Skin epidermis (tissue), 12 donors: ENCODE measurements around the gene TRAM2.
"Not testable (repeated sequence)": the region's sequence is repeated elsewhere in the genome, so short reads cannot be mapped to it uniquely, and the experiment has no call there.

Source experiments
- H3K27ac ChIP-seq, 21 experiments: fragments of 200-600 bp; sonication (generic) in 11 of 21; one replicate each; pipeline ENCODE4 v1.5.0; 2020; ENCODE audit warnings: mild to moderate bottlenecking in 3 of 21, inconsistent platforms in 2 of 21, moderate library complexity in 2 of 21
- H3K4me3 ChIP-seq, 7 experiments: fragments of 200-600 bp; sonication (generic) in 2 of 7; one replicate each; pipeline ENCODE4 v1.5.0; 2020; ENCODE audit warnings: inconsistent platforms in 2 of 7, mild to moderate bottlenecking in 2 of 7, moderate library complexity in 1 of 7

The TRAM2 gene

DNA sequence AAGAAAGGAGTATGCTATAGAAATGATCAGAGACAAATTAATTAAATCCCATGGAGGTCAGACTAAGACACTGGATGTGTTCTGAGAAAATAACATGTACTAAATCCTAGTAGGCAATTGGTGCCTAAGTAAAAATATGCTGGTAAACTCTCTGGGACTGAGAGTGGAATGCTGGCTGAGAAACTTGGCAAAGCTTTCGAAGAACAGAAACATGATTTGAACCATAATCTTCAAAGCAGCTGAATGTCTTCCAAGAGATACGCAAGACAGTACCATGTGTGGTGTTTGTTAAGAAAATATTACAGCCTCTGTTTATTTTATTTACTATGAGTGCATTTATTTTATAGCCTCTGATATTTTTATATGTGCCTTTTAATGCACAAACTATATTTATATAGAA lies 101.6 kb downstream of the TRAM2 start:
- Histone ChIP-seq H3K27ac (no peak overlapping the region), H3K4me3 (no peak overlapping the region)

DNA sequence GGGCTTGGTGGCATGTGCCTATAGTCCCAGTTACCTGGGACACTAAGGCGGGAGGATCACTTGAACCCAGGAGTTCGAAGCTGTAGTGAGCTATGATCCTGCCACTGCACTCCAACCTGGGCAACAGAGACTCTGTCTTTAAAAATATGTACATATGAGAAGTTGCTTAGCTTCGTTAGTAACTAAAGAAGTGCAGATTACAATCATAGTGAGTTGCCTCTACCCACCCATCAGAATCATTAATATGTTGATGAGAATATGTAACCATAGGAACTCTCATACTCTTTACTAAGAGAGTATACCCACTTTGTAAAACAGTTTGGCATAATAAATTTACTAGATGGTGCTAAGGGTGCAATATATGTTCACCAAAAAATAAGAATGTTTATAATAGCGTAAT lies 102.7 kb downstream of the TRAM2 start:
- H3K27ac ChIP-seq, result no peak overlapping the region
- H3K4me3 ChIP-seq, result no peak overlapping the region

- not testable (repeated sequence) for H3K4me3 ChIP-seq, H3K27ac ChIP-seq
These were observed 115.7 kb downstream of the TRAM2 start for GRCh38 chr6:52461194-52461593.

- Histone ChIP-seq H3K27ac (no peak overlapping the region), H3K4me3 (no peak overlapping the region)
These were observed 119.8 kb downstream of the TRAM2 start for GRCh38 chr6:52457096-52457495.

DNA sequence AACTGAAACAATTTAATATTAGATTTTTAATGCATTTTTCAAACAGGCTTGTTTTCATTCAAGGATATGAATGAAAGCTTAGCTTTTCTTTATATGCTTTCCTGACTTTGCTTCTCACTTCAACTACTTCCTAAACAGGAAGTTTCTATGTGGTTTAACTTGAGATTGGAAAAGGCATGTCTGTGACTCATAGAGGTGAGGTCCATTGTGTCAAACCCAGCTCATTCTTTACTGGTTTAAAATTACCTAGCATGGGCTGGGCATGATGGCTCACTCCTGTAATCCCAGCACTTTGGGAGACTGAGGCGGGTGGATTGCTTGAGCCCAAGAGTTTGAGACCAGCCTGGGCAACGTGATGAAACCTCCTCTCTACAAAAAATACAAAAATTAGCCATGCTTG lies 122.3 kb downstream of the TRAM2 start:
- Histone ChIP-seq H3K27ac (no peak overlapping the region), H3K4me3 (no peak overlapping the region)
